Neural cell (in vitro differentiated cells): ENCODE results near the gene FAM9A. TPM values are rescaled to one million over a fixed set of nuclear protein-coding genes. Genes with fewer than 3 reads are reported as not detected.

Experiments
- H2AFZ ChIP-seq: fragments of 200-600, 300-800 bp; sonication (generic), shearing (Covaris generic); 2 replicates; pipeline ENCODE4 v1.6.0; 2014; ENCODE audit warnings: low read depth, mild to moderate bottlenecking, antibody characterized with exemption, low read length, moderate library complexity
- H3F3A ChIP-seq: fragments of 200-600 bp; shearing (Covaris generic); 2 replicates; pipeline ENCODE4 v1.6.1; 2016; ENCODE audit warnings: mild to moderate bottlenecking, moderate library complexity, mixed read lengths, antibody characterized with exemption, low read length; ENCODE audit not compliant: insufficient read depth, poor library complexity, severe bottlenecking
- H3K27ac ChIP-seq: fragments of 200-600, 300-800 bp; sonication (generic), shearing (Covaris generic); 2 replicates; pipeline ENCODE4 v1.5.1; 2014; ENCODE audit warnings: mild to moderate bottlenecking, low read length, moderate library complexity
- H3K27me3 ChIP-seq: fragments of 300-800, 200-600 bp; sonication (generic), shearing (Covaris generic); 2 replicates; pipeline ENCODE4 v1.6.0; 2014; ENCODE audit warnings: mild to moderate bottlenecking, low read depth, low read length, moderate library complexity; ENCODE audit not compliant: insufficient read depth
- H3K36me3 ChIP-seq: fragments of 300-800, 200-600 bp; sonication (generic), shearing (Covaris generic); 2 replicates; pipeline ENCODE4 v1.5.1; 2014; ENCODE audit warnings: mild to moderate bottlenecking, antibody characterized with exemption, low read length, moderate library complexity; ENCODE audit not compliant: insufficient read depth
- H3K4me2 ChIP-seq: fragments of 300-800, 200-600 bp; sonication (generic), shearing (Covaris generic); 2 replicates; pipeline ENCODE4 v1.6.0; 2014; ENCODE audit warnings: mild to moderate bottlenecking, low read length
- H3K4me3 ChIP-seq: fragments of 300-800, 200-600 bp; sonication (generic), shearing (Covaris generic); 2 replicates; pipeline ENCODE4 v1.5.1; 2014; ENCODE audit warnings: mild to moderate bottlenecking, low read length, moderate library complexity
- H3K79me2 ChIP-seq: fragments of 200-600 bp; shearing (Covaris generic); replicated peaks from 2 replicates; pipeline ENCODE4 v1.6.0; 2014; ENCODE audit warnings: mild to moderate bottlenecking, low read length, moderate library complexity; ENCODE audit not compliant: insufficient read depth
- H3K9ac ChIP-seq: fragments of 300-800, 200-600 bp; sonication (generic), shearing (Covaris generic); 2 replicates; pipeline ENCODE4 v1.6.1; 2016; ENCODE audit warnings: mild to moderate bottlenecking, low read length, mixed read lengths
- H3K9me2 ChIP-seq: fragments of 200-600 bp; shearing (Covaris generic); 2 replicates; pipeline ENCODE4 v1.6.1; 2016; ENCODE audit warnings: mild to moderate bottlenecking, low read length, mixed read lengths; ENCODE audit not compliant: insufficient read depth
- H3K9me3 ChIP-seq: fragments of 200-600, 300-800 bp; sonication (generic), shearing (Covaris generic); 2 replicates; pipeline ENCODE4 v1.6.1; 2016; ENCODE audit warnings: mild to moderate bottlenecking, mixed run types, low read length, moderate library complexity, mixed read lengths
- H4K20me1 ChIP-seq: fragments of 200-600 bp; shearing (Covaris generic); 2 replicates; pipeline ENCODE4 v1.6.1; 2016; ENCODE audit warnings: mild to moderate bottlenecking, mixed run types; ENCODE audit not compliant: insufficient read depth
- CTCF ChIP-seq: fragments of 450-650 bp; IDR thresholded peaks from 2 replicates; pipeline ENCODE4 v1.5.1; 2014; ENCODE audit warnings: antibody characterized with exemption, mild to moderate bottlenecking, moderate library complexity; ENCODE audit not compliant: poor library complexity, severe bottlenecking
- EP300 ChIP-seq: fragments of 450-650 bp; conservative IDR thresholded peaks from 2 replicates; pipeline ENCODE4 v1.6.1; 2014; ENCODE audit warnings: antibody characterized with exemption, mild to moderate bottlenecking, moderate library complexity; ENCODE audit not compliant: poor library complexity, severe bottlenecking
- EZH2 ChIP-seq: fragments of 200-600, 300-800 bp; shearing (Covaris generic), sonication (generic); IDR thresholded peaks from 2 replicates; pipeline ENCODE4 v1.6.1; 2014; ENCODE audit warnings: antibody characterized with exemption, low read length, borderline replicate concordance, mild to moderate bottlenecking; ENCODE audit not compliant: insufficient read depth, poor library complexity, severe bottlenecking
- MXI1 ChIP-seq: fragments of 450-650 bp; conservative IDR thresholded peaks from 2 replicates; pipeline ENCODE4 v1.6.1; 2014; ENCODE audit warnings: antibody characterized with exemption, mild to moderate bottlenecking; ENCODE audit not compliant: poor library complexity, severe bottlenecking
- POLR2AphosphoS5 ChIP-seq: IDR thresholded peaks from 2 replicates; pipeline ENCODE4 v1.6.1; 2012
- RAD21 ChIP-seq: fragments of 450-650 bp; conservative IDR thresholded peaks from 2 replicates; pipeline ENCODE4 v1.6.1; 2014; ENCODE audit warnings: antibody characterized with exemption, mild to moderate bottlenecking, moderate library complexity
- REST ChIP-seq: IDR thresholded peaks from 2 replicates; pipeline ENCODE4 v1.6.1; 2012; ENCODE audit warnings: borderline replicate concordance
- SMC3 ChIP-seq: fragments of 450-650 bp; conservative IDR thresholded peaks from 2 replicates; pipeline ENCODE4 v1.6.1; 2014; ENCODE audit warnings: antibody characterized with exemption, mild to moderate bottlenecking, moderate library complexity; ENCODE audit not compliant: poor library complexity
- TAF1 ChIP-seq: IDR thresholded peaks from 2 replicates; pipeline ENCODE4 v1.6.1; 2012; ENCODE audit warnings: low read depth
- polyA plus RNA-seq: library from polyadenylated mRNA; depleted of rRNA; stranded (reverse); fragments of >200 nt; gene quantifications from 2 replicates; pipeline ENCODE4 v1.2.3, GENCODE V29; 2014

The FAM9A gene
- polyA plus RNA-seq, 1 donor from 2014 or later = 0.67 TPM

- Histone ChIP-seq H3F3A (no peaks in the 10 kb centered on the region), H3K9me2 (no peaks in the 10 kb centered on the region), H2AFZ (no peak overlapping the region), H3K27ac (no peak overlapping the region), H3K79me2 (no peaks in the 10 kb centered on the region), H3K4me3 (no peak overlapping the region), H3K9me3 (no peaks in the 10 kb centered on the region), H3K4me2 (no peak overlapping the region), H3K9ac (no peak overlapping the region), H3K27me3 (no peaks in the 10 kb centered on the region), H4K20me1 (no peaks in the 10 kb centered on the region), H3K36me3 (no peaks in the 10 kb centered on the region)
- TF ChIP-seq CTCF (no peak), REST (no peak), EP300 (no peak), SMC3 (no peak), POLR2AphosphoS5 (no peak), MXI1 (no peak), TAF1 (no peak), EZH2 (no peak), RAD21 (no peak)
These were observed 7.5 kb upstream of the FAM9A start for GRCh38 chrX:8808661-8809060.

- H3K36me3 ChIP-seq = no peaks in the 10 kb centered on the region
- no peak overlapping the region for H3K4me3 ChIP-seq
- no peaks in the 10 kb centered on the region for H4K20me1 ChIP-seq
- TF ChIP-seq REST = no peak
- no peak for TF ChIP-seq SMC3
- TF ChIP-seq CTCF = no peak
- no peak for TF ChIP-seq EZH2
- no peak for TF ChIP-seq MXI1
- TF ChIP-seq EP300 = no peak
- no peak for TF ChIP-seq RAD21
- no peak for TF ChIP-seq POLR2AphosphoS5
- no peak overlapping the region for H3K27ac ChIP-seq
- H3K27me3 ChIP-seq = no peaks in the 10 kb centered on the region
- no peaks in the 10 kb centered on the region for H3K79me2 ChIP-seq
- no peak overlapping the region for H3K9ac ChIP-seq
- no peaks in the 10 kb centered on the region for H3K9me3 ChIP-seq
- H3F3A ChIP-seq = no peaks in the 10 kb centered on the region
- no peak overlapping the region for H3K4me2 ChIP-seq
- H3K9me2 ChIP-seq = no peaks in the 10 kb centered on the region
- no peak overlapping the region for H2AFZ ChIP-seq
These were observed 4.8 kb upstream of the FAM9A start for GRCh38 chrX:8805974-8806373.
